Small intestine (tissue), 16 donors: ENCODE measurements around the gene CT47B1. TPM values are rescaled to one million over a fixed set of nuclear protein-coding genes. Genes with fewer than 3 reads are reported as not detected.
"Not testable (repeated sequence)": the region's sequence is repeated elsewhere in the genome, so short reads cannot be mapped to it uniquely, and the experiment has no call there.

Experiments
- DNase-seq, 2 donors: peaks; one replicate each; pipeline versions ENCODE4 v3.0.0 to v3.0.0-alpha.2; 2013
- FAIRE-seq: peaks from 2 replicates; lab custom pipeline; 2012; peaks lifted over from hg19 to GRCh38; lab: Jason Lieb, UNC
- H3K27ac ChIP-seq, 3 donors: one replicate each; pipeline ENCODE4 v1.5.1; 2013; ENCODE audit warnings: low read length in 2 of 3, mild to moderate bottlenecking in 2 of 3, control low read depth in 1 of 3, inconsistent platforms in 1 of 3, low read depth in 1 of 3, moderate library complexity in 1 of 3
- H3K27me3 ChIP-seq, 3 donors: one replicate each; pipeline ENCODE4 v1.6.1; 2013; ENCODE audit warnings: low read length in 3 of 3, inconsistent platforms in 1 of 3; ENCODE audit not compliant: control insufficient read depth in 3 of 3, insufficient read depth in 3 of 3
- H3K36me3 ChIP-seq, 3 donors: one replicate each; pipeline ENCODE4 v1.6.1; 2013; ENCODE audit warnings: low read length in 3 of 3, inconsistent platforms in 1 of 3, low read depth in 1 of 3, mild to moderate bottlenecking in 1 of 3, moderate library complexity in 1 of 3; ENCODE audit not compliant: control insufficient read depth in 3 of 3, insufficient read depth in 2 of 3
- H3K4me1 ChIP-seq, 3 donors: one replicate each; pipeline ENCODE4 v1.6.1; 2013; ENCODE audit warnings: low read length in 2 of 3, inconsistent platforms in 1 of 3, low read depth in 1 of 3, mild to moderate bottlenecking in 1 of 3, moderate library complexity in 1 of 3; ENCODE audit not compliant: control insufficient read depth in 3 of 3, insufficient read depth in 2 of 3
- H3K4me3 ChIP-seq, 3 donors: one replicate each; pipeline ENCODE4 v1.5.1; 2013; ENCODE audit warnings: low read length in 3 of 3, control low read depth in 1 of 3, inconsistent platforms in 1 of 3, low read depth in 1 of 3, mild to moderate bottlenecking in 1 of 3, moderate library complexity in 1 of 3
- H3K9me3 ChIP-seq, 2 donors: one replicate each; pipeline ENCODE4 v1.6.1; 2013; ENCODE audit warnings: low read depth in 1 of 2, low read length in 1 of 2; ENCODE audit not compliant: control insufficient read depth in 2 of 2, insufficient read depth in 1 of 2
- WGBS, 3 donors: extraction: QIAGEN DNeasy Blood & Tissue Kit; methylation state at CpG; one replicate each; pipeline ENCODE4 v1.1.7; 2013; 5-methylcytosine and 5-hydroxymethylcytosine counted together
- long read RNA-seq, 10 donors: transcript quantifications; one replicate each; lab custom pipeline, GENCODE V29; 2026
- polyA plus RNA-seq, 4 donors: library from polyadenylated mRNA; stranded (reverse) in 3 of 4; unstranded in 1 of 4; fragments of 200-250 nt in 3 of 4; fragments of 120-200 nt in 1 of 4; gene quantifications; one replicate each; pipeline versions ENCODE4 v1.2.1 to v1.2.3, GENCODE V29; 2013
- donor health status: healthy with polysubstance abuse.
- donor health status: control.
- donor health status: control.
- donor health status: Bipolar disorder and iron deficiency.
- donor health status: healthy.

CT47B1 gene
- polyA plus RNA-seq = not detected
- long read RNA-seq, donor 1 = 0 reads
- long read RNA-seq, donor 2 = 0 reads
- long read RNA-seq, donor 3 = 0 reads
- long read RNA-seq, donor 4 = 0 reads
- long read RNA-seq, donor 5 = 0 reads
- long read RNA-seq, donor 6 = 0 reads
- long read RNA-seq, donor 7 = 0 reads
- long read RNA-seq, donor 8 = 0 reads
- long read RNA-seq, donor 9 = 0 reads
- long read RNA-seq, donor 10 = 0 reads

DNA sequence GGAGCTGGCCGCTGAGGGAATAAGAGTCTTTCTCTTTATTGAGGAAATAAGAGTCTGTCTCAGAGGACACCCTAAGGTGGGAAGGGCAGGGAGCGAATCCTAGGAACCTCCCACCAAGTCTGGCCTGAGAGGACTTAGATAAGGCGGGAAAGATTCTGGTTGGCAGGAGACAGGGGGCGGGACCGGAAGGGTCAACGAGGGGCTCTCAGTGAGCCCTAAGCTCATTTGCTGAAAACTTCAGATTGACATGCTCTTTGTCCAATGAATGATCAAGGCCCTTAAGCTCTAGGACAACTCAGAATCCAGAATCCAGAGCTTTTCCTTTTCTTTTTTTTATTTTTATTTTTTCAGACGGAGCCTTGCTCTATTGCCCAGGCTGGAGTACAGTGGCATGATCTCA, at the start of gene CT47B1:
Gene CT47B1 (minus strand): TSS at position 101 of the 400 bp plus-strand sequence. CDS start 196 bp downstream, outside the sequence.
- FAIRE-seq, H3K4me3 ChIP-seq, H3K27me3 ChIP-seq, DNase-seq, H3K36me3 ChIP-seq, H3K27ac ChIP-seq, H3K4me1 ChIP-seq, H3K9me3 ChIP-seq: not testable (repeated sequence)
- WGBS, 3 donors = no CpG with 5 or more reads among the region's 7 CpGs

DNA sequence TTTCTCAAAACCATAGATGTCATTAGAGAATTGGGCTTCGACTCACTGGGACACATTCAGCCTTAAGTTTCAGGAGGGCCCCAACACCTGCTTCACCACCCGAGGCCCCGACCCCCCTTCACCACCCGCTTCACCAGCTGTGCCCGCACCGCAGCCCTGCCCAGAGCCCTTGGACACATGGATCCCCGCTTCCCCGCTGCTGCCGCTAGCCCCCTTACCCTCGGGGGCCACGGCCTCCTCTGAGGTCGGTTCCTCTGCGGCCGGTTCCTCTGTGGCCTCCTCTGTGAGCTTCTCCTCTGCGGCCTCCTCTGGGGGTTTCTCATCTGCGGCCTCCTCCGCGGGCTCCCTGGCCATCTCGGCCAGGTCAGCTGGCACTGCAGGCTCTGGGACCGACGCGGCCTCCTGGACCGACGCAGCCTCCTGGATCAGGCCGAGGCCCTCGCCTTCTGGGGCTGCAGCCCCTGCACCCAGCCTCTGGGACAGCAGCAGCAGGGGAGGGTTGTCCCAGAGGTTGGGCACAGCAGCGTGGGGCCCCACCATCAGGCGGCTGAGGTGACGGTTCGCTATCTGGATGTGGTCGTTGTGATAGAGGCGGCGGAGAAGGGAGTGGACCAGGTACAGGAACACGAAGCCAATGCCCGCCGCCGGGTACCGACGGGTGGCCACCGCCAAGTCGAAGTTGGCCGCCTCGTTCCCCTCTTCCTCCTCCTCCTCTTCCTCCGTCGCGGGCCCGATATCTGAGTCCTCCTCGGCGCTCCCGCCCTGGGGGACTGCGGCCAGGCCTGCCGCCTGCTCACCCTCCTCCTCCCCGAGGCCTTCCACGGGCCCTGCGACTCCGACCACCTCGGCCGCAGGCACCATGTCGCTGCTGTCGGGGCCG, 748 bp downstream of the CT47B1 start:
- Histone ChIP-seq H3K4me1 (no peaks in the 10 kb centered on the region), H3K36me3 (no peaks in the 10 kb centered on the region), H3K27me3 (no peaks in the 10 kb centered on the region), H3K27ac (no peak overlapping the region), H3K4me3 (no peak overlapping the region), H3K9me3 (no peaks in the 10 kb centered on the region)
- no peak for DNase-seq
- no peak for FAIRE-seq
- WGBS, 3 donors = 89 to 97% (median 94%) methylated on average over 6 to 61 of the region's 61 CpGs

DNA sequence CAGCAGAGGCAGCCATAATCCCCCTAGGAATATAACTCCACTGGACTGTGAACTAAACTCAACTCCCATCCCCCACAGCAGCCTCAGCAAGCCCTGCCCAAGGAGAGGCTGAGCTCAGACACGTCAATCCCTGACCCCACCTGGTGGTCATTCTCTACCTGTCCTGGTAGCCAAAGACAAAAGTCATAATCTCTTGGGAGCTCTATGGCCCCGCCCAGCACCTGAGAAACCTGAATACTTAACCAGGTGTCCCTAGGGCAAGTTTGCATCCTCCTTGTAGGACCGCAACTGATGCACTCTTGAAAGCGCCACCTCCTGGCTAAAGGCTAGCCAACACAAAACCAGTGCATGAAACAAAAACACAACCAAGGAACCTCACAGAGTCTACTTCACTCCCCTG, 18.4 kb downstream of the CT47B1 start:
- no peak for FAIRE-seq
- Histone ChIP-seq H3K27me3 (no peaks in the 10 kb centered on the region), H3K4me3 (no peak overlapping the region), H3K27ac (no peak overlapping the region), H3K4me1 (no peaks in the 10 kb centered on the region), H3K36me3 (no peaks in the 10 kb centered on the region), H3K9me3 (no peaks in the 10 kb centered on the region)
- no peak for DNase-seq
- 25 to 47% (median 37%) methylated on average over 4 of the region's 4 CpGs for WGBS, 3 donors

DNA sequence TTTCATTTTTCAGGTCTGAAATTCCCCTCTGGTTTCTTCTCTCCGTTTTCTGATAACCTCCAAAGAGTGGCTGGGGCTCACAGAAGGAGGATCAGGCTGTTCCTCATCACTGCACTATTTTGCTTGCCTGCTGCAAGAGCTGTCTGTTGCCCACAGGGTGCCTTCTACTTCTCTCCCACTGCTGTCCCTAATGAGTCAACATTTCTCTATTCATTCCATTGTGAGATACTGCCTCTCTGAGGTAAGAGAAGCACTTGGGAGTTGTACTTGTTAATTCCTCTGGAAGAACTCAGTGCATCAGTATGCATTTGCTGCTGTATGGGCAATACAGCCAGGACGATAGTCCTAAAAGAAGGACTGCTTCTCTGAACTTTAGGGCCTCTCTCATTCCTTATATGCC, 34.8 kb downstream of the CT47B1 start:
- H3K4me3 ChIP-seq = no peak overlapping the region
- 26 to 71% (median 54%) methylated on average over 2 of the region's 2 CpGs for whole genome bisulfite sequencing, 3 donors
- no peak for DNase-seq
- no peaks in the 10 kb centered on the region for H3K36me3 ChIP-seq
- no peaks in the 10 kb centered on the region for H3K4me1 ChIP-seq
- no peak for FAIRE-seq
- H3K27me3 ChIP-seq = no peaks in the 10 kb centered on the region
- H3K27ac ChIP-seq = no peak overlapping the region
- H3K9me3 ChIP-seq = no peaks in the 10 kb centered on the region

DNA sequence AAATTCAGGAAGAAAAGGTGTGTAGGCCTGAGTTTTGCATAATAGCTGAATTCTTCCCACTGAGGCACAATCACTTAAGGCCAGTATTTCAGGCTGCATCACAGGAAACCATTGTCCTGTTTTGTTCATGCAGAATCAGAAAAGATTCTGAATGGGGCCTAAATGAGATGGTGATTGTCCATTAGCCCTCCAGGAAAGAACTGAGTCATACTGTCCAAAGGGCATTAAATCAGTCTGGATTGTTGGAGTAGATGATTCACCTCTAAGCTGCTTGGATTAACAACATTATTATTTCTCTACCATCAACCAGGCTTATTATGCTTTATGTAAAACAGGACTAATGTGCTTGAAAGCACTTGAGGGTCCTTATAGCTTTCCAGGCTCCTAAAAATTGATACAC, 36.2 kb downstream of the CT47B1 start:
- no peak overlapping the region for H3K27ac ChIP-seq
- DNase-seq = no peak
- FAIRE-seq = no peak
- H3K27me3 ChIP-seq = no peaks in the 10 kb centered on the region
- H3K36me3 ChIP-seq = no peaks in the 10 kb centered on the region
- H3K4me1 ChIP-seq = no peaks in the 10 kb centered on the region
- H3K4me3 ChIP-seq = no peak overlapping the region
- H3K9me3 ChIP-seq = no peaks in the 10 kb centered on the region

DNA sequence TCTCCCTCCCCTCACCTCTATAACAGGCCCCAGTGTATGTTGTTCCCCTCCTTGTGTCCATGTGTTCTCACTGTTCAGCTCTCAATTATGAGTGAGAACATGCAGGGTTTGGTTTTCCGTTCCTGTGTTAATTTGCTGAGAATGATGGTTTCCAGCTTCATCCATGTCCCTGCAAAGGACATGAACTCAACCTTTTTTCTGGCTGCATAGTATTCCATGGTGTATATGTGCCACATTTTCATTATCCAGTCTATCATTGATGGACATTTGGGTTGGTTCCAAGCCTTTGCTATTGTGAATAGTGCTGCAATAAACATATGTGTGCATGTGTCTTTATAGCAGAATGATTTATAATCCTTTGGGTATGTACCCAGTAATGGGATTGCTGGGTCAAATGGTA, 48.5 kb downstream of the CT47B1 start:
- not testable (repeated sequence) for H3K27ac ChIP-seq, FAIRE-seq
- WGBS, 3 donors = 86 to 97% (median 94%) methylated on average over 1 of the region's 1 CpG

DNA sequence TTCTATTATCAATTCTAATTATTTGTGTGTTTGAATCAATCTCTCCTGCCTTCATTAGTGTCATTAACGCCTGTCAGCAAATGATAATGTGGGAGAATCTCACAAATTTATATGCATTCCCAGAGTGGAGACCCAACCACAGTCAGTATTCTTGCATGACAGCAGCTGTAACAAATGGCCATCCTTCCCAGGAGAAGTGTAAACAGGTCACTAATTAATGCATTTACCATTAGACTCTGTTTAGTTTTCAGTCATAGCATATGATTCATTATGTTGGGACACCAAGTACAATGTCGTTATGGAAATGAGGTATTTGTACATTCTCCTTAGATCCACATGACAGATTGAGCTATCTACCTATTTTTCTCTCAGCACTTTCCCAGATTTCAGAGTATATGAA, 50.5 kb downstream of the CT47B1 start:
- Histone ChIP-seq H3K4me3 (no peak overlapping the region), H3K36me3 (no peaks in the 10 kb centered on the region), H3K27me3 (no peaks in the 10 kb centered on the region), H3K9me3 (no peaks in the 10 kb centered on the region), H3K4me1 (no peaks in the 10 kb centered on the region), H3K27ac (no peak overlapping the region)
- FAIRE-seq (no peak), DNase-seq (no peak)
- 36 to 68% (median 49%) methylated on average over 2 of the region's 2 CpGs for WGBS, 3 donors

More for the DNA sequence above, 48.5 kb downstream of the CT47B1 start:
- not testable (repeated sequence) for H3K27me3 ChIP-seq, H3K4me3 ChIP-seq, H3K4me1 ChIP-seq, DNase-seq, H3K9me3 ChIP-seq, H3K36me3 ChIP-seq

DNA sequence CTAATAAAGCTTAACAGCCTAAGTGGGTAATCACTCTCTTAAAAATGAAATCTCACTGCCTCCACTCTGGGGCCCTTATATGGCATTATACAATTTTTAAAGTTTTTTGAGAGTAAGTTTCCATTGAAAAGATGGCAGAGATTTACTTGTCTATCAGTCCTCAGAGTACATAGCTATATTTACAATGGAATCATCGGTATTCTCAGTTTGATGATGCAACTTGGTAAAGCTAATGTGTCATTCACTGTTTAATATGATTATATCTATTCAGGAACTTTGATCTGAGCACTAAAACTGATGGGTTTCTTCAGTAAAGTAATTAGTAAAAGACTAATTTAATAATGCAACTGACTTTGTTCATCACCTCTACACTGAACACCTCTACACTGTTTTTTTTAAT, 51.6 kb downstream of the CT47B1 start:
- Histone ChIP-seq H3K4me3 (no peak overlapping the region), H3K9me3 (no peaks in the 10 kb centered on the region), H3K27ac (no peak overlapping the region), H3K36me3 (no peaks in the 10 kb centered on the region), H3K4me1 (no peaks in the 10 kb centered on the region), H3K27me3 (no peaks in the 10 kb centered on the region)
- DNase-seq (no peak), FAIRE-seq (no peak)
- 39 to 64% (median 54%) methylated on average over 1 of the region's 1 CpG for WGBS, 3 donors
